NCI-H446 (cell line): ENCODE data around the gene ACOT12.
"Not testable (repeated sequence)": the region's sequence is repeated elsewhere in the genome, so short reads cannot be mapped to it uniquely, and the experiment has no call there.

Experiments used
- DNase-seq, 2 experiments: peaks; one replicate each; lab custom pipeline; 2025; lab: John Stamatoyannopoulos, UW

ACOT12 gene

DNA sequence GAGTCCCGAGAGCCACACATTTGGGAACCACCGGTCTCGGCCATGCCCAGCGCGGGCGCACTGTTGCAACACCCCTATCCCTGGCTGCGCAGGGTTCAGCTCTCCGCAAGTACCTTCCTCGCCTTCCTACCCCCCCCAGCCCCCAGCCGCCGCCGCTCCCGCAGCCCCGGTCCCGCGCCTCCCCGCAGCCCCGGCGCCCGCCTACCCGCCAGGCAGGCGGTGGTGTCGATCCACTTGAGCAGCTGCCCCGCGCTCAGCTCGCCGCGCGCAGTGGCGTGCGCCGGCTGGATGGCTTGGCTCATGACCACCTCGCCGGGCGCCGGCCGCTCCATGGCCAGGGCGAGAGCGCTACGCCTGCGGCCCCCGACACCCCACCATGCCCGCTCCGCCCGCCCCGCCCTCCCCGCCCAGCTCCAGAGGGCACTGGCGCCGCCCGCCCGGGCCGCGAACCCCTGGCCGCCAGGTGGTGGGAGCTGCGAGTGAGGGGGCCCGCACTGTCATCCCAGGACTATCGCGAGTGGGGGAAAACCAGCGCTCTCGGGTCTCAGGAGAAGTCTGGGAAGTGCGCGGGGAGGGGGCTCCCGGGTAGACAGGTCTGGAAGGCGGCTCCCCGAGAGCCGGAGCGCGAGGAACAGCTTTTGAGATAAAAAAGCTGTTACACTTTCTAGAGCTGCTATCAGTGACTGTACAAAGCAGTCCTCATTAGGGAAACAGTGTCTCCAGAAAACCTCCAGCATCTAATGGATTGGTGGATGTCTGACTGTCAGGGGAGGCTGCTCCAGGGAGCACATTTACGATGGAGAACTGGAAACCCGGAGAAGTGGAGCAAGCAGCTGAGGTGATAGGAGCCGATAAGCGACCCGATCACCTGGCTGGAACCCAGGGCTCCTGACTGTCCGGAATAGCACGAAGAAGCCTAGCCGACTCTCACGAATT lies at the start of gene ACOT12:
Gene ACOT12 (minus strand): TSS at position 352 of the 936 bp plus-strand sequence. CDS start 20 bp downstream, at position 332.
- DNase-seq, result no peak

DNA sequence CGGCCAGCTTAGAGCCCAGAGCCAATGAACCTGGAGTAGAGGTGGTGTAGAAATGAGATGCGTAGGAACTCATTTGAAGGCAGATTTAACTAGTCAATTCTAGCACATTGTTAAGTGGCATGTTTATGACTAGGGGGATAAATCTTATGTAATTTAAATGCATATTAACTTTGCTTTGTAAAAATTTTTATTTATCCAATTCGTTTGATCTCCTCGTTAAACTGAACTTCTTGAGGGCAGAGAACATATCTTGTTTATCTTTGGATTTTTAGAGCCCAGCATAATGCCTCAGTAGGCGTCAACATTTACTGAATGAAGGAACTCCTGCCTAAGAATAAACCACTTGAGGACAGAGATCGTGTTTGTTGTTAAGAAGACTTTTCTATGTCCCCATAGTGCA lies 41.1 kb upstream of the ACOT12 start:
- no peak for DNase-seq

DNA sequence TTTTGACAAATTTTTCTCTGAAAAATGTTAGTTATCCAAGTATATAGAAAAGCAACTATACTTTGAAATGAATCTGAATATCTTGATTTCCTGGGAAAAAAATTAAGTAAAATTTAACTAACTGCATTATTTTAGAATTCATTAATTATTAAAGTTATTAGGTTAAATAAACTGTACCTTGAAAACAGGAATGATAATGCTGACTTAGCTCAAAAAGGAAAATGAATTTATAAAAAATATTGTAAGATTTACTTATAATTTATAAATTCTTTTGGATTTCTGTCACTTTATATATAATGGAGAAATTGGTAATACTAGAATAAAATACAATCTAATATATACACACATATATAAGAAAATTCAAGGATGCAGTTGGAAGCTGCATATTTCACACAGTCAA lies 36.1 kb upstream of the ACOT12 start:
- no peak for DNase-seq

DNA sequence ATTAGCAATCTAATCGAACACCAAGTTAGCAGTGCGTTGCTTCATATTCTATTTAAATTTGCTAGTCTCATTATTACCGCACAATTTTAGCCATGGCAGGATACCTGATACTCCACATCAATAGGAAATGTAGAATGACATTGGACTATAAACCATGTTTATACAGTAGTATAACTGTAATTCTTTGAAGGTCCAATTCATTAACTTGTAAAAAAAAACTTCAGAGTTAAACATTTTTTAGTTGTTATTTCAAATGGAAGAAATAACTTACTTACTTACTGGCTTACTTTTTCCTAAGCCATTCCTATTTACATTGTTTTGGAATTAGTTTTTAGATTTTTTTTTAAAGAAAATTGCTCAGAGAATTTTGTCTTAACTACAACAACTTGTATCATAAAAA lies 35.4 kb upstream of the ACOT12 start:
- no peak for DNase-seq

DNA sequence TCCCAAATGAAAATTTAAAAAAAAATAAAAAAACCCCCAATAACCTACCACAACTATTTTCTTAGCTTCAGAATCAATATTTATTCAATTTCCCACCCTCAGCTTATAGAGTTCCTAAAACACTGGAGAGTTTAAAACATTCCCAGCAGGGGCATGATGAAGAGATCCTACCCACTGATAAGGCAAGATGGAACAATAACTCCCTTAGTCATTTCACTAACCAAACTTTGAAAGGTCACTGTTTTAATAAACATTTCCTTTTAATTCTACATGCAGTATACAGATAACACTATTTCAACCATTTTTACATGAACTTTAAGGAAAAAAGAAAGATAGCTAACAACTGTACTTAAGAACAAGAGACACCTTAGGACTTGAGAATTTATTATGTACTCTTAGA lies 34.9 kb upstream of the ACOT12 start:
- DNase-seq, result no peak

- DNase-seq, result no peak
Measured at GRCh38 chr5:81428446-81428845, 34.5 kb upstream of the ACOT12 start.

GRCh38 chr5:81427566-81427965 lies 33.6 kb upstream of the ACOT12 start:
- no peak for DNase-seq

- DNase-seq, result no peak
Measured at GRCh38 chr5:81426359-81427030, 32.6 kb upstream of the ACOT12 start.

DNA sequence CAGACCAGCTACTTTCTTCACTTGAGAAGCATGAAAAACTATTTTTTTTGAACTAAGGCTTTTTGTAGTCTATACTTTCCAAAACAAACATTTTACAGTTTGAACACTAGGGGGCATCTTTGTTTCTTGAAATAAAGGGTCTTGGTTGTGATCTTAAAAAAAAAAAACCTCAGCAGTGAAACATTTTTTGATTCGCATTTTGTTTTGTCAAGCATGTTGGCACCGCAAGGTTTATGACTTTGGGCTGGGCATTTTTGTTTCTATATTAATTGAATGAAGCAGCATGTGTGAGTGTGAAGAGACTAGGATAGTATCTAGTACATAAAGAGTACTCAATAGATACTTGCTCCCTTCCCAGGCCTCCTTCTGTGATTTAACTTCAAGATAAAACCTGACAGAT lies 31.6 kb upstream of the ACOT12 start:
- DNase-seq, result peak; percentile 18 to 72

- DNase-seq, result no peak
Measured at GRCh38 chr5:81424728-81425127, 30.8 kb upstream of the ACOT12 start.

- DNase-seq, result no peak
Measured at GRCh38 chr5:81422671-81423070, 28.7 kb upstream of the ACOT12 start.

GRCh38 chr5:81420039-81420667 lies 26.2 kb upstream of the ACOT12 start:
- DNase-seq, result no peak

DNA sequence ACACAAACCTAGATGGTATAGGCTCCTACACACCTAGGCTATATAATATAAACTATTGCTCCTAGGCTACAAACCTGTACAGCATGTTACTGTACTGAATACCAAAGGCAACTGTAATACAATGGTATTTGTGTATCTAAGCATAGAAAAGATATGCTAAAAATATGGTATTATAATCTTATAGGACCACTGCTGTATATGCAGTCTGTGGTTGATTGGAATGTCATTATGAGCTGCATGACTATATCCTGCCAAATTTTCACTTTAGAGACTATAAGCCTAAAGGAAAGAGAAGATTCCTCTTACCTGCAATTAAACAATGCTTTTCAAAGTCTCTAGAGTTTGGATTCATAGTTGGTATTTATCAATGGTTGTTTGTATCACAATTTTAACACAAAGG lies 24.7 kb upstream of the ACOT12 start:
- DNase-seq, result no peak

GRCh38 chr5:81417052-81417451 lies 23.1 kb upstream of the ACOT12 start:
- no peak for DNase-seq

DNA sequence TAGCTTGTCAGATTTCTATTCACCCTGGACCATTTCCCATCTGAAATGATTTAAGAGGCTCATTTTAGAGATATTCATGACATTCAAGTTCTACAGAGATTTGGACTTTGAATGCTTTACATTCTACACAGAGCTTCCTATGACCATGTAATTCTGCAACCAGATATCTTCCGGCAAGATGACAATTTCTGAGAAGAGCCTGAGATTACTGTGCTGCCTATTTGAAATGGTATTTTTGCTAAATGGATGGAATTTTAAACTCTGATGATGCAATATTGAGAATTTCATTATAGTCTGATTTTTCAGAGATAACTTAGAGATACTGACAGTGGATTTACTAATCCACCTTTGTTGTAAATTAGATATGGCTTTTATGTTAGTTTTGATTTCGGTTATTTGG lies 16.0 kb upstream of the ACOT12 start:
- no peak for DNase-seq

- no peak for DNase-seq
Measured at GRCh38 chr5:81409361-81409760, 15.4 kb upstream of the ACOT12 start.

DNA sequence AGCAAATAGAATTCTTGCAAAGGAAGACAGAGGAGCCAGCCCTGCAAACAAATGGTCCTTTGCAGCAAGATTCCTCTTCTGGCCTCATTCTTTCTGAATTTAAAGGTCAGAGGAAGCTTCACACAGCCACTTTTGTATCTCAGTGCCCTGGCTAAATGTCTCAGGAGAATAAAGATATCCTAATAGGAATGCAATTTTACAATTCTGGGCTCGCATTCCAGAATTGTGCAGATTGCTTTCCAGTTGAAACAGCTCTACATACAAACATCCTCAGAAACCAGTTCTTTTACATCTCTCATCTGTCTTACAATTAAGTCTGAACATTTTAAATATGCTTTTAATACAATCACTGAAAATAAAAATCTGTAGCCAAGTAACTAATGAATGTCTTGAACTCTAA lies 14.6 kb upstream of the ACOT12 start:
- DNase-seq, result no peak

- not testable (repeated sequence) for DNase-seq
Measured at GRCh38 chr5:81407811-81408210, 13.9 kb upstream of the ACOT12 start.

DNA sequence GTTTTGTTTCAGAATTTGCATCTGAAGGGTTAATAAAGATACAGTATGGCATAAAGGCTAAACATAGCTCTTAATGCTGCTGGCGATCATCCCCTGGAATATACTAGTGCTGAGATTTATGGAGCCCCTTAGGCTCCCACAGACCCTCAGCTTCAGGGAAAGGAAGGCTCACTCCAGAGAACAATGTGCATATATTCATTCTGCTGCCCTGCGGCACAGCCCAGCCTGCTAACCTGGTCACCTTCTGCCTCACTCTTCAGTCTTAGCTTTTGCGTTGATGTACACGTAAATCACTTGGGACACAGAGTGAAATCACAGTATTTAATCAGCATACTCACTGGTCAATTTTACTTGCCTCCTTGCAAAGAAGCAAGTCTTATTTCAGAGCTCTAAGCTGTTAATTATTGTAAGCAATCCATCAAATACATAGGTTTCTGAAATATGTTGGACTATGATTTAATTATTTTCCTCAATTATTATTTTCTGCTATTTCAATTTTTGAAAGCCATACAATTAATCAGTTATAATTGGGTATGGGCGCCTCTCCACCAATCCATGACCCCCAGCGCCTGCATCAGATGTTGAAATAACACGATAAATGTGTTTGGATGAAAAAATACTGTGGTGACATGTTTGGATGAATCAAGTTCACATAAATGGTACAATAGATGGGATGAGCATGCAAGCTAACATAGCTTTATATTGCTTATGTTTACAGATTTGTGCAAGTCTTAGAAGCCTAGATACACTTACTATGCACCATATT lies 11.4 kb upstream of the ACOT12 start:
- DNase-seq, result no peak

DNA sequence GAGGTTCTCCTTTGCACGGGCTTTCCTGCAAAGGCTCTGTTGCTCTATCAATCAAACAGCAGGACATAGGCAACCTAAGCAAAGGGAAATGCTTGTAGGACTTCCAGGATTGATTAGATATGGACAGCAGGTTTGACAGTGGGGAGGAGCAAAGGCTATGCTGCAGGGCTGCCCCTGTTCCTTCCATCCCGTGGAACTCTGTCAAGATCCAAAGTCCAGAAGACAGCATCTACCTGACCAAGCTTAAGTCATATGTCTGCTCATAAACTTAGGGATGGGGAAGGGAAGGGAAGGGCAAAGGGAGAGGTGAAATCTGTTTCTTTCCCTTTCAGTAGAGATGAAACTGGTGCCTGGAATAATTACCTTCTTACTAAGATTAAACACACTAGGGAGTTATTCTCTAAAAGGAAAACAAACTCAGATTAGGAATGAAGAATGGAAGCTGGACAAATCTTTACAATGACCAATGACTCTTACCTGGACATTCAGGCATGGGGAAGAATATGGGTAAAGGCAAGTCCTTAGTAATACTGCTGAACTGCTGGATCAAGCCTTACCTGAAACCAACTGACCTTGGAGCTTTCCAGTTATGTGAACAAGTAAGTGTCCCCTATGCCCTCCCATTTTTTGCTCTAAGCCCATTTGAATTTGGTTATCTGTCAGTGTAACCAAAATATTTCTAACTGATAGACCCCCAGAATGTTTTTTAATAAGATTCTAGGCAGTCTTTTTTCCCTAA lies 8.4 kb upstream of the ACOT12 start:
- no peak for DNase-seq

GRCh38 chr5:81401266-81401665 lies 7.3 kb upstream of the ACOT12 start:
- no peak for DNase-seq
